NCI-H2196 (cell line): Measurements from ENCODE around the gene ICAM4.
"Not testable (repeated sequence)": the region's sequence is repeated elsewhere in the genome, so short reads cannot be mapped to it uniquely, and the experiment has no call there.

Source experiments
- DNase-seq: peaks from one replicate; lab custom pipeline; 2025; ENCODE audit not compliant: unreplicated experiment; lab: John Stamatoyannopoulos, UW

Gene ICAM4, protein sequence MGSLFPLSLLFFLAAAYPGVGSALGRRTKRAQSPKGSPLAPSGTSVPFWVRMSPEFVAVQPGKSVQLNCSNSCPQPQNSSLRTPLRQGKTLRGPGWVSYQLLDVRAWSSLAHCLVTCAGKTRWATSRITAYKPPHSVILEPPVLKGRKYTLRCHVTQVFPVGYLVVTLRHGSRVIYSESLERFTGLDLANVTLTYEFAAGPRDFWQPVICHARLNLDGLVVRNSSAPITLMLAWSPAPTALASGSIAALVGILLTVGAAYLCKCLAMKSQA

GRCh38 chr19:10286803-10287737 is at the start of gene ICAM4:
TSS of gene ICAM4 (plus strand) at chr19:10286955. CDS start at chr19:10287013, 58 bp downstream.
- no peak for DNase-seq

- DNase-seq = peak; percentile 43
Measured at GRCh38 chr19:10237702-10238101, 49.1 kb upstream of the ICAM4 start.

DNA sequence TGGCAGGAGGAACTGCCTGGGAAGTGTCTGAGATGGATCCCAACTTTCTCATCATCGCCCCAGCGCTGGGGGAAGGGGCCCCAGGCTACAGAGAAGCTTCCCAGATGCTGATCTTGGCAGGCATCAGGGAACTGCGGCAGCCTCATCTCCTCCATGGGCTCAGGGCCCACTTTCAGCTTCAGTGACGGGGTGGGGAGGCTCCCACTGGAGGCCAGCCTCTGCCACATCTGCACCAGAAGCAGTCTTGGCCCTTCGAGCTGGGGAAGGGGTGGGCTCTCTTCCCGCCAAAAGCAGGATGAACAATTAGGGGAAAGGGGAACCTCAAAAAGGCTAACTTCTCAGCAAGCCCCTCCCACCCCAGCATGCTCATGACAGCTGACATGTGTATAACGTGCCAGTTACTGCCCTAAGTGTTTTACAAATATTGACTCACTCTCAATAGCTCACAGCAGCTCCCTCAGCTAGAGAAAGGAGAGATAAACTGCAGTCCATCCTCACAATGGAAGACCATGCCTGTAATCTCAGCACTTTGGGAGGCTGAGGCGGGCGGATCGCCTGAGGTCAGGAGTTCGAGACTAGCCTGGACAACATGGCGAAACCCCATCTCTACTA is 48.5 kb upstream of the ICAM4 start:
- peak; percentile 90 for DNase-seq

DNA sequence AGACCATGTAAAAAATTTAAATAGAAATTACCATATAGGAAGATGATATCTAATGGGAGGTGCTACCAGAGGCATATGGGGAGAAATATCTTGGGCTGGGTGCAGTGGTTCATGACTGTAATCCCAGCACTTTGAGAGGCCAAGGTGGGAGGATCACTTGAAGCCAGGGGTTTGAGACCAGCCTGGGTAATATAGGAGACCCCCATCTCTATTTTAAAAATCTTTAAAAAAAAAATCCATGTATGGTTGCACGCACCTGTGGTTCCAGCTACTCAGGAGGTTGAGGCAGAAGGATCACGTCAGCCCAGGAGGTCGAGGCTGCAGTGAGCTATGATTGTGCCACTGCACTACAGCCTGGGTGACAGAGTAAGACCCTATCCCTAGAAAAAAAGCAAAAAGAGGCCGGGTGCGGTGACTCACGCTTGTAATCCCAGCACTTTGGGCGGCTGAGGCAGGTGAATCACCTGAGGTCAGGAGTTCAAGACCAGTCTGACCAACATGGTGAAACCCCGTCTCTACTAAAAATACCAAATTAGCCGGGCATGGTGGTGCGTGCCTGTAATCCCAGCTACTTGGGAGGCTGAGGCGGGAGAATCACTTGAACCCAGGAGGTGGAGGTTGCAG is 44.8 kb upstream of the ICAM4 start:
- not testable (repeated sequence) for DNase-seq

GRCh38 chr19:10243606-10244005 is 43.1 kb upstream of the ICAM4 start:
- DNase-seq = no peak

- no peak for DNase-seq
Measured at GRCh38 chr19:10245189-10245939, 41.4 kb upstream of the ICAM4 start.

GRCh38 chr19:10246511-10246910 is 40.2 kb upstream of the ICAM4 start:
- DNase-seq = no peak

DNA sequence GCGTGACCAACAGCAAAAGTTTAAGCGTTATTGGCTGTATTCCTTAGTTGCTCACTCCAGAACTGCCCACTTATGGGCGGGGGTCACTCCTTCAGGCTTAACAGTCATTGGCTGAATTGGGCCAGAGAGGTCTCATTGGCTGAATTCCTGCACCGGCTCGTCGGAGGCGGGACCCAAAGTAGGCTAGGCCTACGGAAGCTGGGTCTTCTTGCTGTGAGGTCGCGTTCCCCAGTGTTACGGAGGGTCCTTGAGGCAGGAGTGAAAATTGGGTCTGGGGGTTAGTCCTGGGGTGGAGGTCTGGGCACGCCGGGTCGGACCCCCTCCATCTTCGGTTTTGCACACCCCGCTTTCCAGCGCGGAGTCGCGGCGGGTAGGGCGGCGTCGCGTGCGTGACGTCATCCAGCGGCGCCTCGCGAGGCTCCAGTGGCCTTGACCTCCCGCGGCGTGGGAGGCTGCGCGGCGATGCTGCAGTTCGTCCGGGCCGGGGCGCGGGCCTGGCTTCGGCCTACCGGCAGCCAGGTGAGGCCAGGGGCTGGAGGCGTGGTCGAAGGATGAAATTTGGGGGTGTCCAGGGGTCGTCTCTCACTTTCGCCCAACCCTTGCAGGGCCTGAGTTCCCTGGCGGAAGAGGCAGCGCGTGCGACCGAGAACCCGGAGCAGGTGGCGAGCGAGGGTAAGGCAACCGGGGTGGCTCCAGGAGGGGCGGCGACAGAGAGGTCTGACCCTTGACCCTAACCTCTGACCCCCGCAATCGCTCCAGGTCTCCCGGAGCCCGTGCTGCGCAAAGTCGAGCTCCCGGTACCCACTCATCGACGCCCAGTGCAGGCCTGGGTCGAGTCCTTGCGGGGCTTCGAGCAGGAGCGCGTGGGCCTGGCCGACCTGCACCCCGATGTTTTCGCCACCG is 34.7 kb upstream of the ICAM4 start, which contains the start of gene MRPL4:
Gene MRPL4 (plus strand): TSS at position 423 of the 903 bp plus-strand sequence. CDS start 40 bp downstream, at position 463.
- peak; percentile 98 for DNase-seq

GRCh38 chr19:10252707-10253106 is 34.0 kb upstream of the ICAM4 start:
- no peak for DNase-seq

DNA sequence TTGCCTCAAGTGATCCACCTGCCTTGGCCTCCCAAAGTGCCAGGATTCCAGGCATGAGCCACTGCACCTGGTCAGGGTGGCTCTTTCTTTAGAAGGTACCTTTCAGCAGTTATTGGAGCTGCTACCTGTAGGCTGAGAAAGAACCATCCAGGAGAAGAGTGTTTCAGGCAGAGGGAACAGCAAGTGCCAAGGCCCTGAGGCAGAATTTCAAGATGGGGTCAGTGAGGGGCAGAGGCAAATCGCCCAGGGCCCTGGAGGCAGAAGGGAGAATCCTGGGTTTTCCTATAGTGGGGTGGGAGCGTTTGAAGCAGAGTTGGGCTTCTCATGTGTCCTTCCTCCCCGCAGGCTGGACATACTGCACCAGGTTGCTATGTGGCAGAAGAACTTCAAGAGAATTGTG is 32.5 kb upstream of the ICAM4 start:
- no peak for DNase-seq

DNA sequence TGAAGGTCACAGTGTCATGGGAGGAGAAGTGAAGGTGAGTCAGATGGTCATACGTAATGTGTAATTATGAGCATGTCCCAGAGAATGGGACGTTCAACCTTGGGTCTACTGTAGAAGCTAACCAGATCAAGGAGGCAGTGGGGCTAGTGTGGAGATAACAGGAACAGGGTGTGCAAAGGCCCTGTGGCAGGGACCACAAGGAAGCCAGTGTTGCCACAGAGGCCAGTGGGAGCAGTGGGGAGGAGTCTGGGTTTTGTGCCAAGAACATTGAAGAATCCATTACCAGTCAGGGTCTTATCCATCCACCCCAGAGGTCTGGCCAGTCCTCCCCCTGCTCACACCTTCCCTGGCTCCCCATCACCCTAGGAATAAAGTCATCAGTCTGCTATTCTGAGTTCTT is 31.4 kb upstream of the ICAM4 start:
- no peak for DNase-seq

DNA sequence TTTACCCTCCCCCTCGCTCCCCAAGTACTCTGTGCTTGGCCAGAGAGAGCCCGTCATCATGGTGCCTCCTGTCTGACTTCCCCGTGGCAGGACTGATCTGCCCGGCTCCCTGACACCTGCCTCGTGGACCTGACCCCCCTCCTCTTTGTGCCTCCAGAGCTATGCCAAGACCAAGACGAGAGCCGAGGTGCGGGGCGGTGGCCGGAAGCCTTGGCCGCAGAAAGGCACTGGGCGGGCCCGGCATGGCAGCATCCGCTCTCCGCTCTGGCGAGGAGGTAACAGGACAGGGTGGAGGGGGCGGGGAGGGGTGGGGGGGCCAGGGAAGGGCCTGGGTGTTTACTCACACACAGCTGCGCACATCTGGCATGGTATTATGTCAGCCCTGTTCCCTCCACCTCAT is 30.2 kb upstream of the ICAM4 start:
- no peak for DNase-seq

DNA sequence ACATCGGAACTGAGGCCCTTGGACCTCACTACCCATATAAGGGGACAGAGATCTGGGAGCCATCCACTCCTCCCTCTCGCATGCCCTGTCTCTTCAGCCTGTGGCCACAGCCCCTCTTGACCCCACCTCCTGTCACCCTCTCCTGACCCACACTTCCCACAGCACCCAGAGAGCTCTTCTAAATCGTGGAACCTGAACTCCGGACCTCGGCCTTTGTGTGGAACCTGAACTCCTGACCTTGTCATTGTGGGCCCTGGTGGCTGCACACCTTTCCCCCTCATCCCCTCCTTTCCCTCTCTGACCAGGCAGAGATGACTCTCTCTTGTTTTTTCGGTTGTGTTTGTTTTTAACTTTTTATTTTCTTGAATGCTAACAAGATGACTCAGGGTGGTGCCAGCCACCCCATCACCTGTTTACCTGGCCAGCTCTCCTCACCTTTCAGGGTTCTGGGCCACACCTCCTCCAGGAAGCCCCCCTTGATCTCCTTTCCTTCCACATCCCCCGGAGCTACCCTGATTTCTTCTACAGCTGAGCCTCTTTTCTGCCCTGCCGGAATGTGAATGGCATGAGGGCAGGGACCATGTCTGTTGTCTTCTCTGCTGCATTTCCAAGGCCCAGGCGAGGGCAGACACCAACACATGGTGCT is 29.7 kb upstream of the ICAM4 start:
- no peak for DNase-seq

- no peak for DNase-seq
Measured at GRCh38 chr19:10258080-10258710, 28.6 kb upstream of the ICAM4 start.

DNA sequence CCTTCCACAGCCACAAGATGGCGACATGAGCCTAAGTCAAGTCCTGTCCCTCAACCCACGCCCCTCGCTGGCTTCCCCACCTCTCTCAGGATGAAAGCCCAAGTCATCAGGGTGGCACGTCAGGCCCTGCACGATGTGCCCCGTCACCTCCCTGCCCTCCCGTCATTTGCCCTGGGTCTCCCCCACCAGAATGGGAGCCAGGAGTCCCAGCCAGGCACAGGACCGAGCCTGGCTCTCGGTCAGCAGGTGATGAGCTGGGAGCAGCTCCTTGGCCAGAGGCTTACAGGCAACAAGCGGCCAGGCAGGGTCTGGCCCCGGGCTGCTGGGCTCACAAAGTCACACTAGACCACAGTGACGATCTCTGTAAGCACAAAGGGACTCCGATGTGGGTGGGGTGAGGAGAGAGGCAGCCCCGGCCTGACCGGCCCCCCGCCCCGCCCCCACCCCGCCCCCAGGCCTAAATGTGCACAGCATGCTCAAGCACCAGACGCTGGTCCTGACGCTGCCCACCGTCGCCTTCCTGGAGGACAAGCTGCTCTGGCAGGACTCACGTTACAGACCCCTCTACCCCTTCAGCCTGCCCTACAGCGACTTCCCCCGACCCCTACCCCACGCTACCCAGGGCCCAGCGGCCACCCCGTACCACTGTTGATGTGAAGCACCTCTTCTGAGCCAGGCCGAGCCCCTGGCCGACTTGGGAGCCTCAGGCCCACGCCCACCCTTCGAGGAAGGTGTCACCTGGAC is 27.4 kb upstream of the ICAM4 start:
- DNase-seq = peak; percentile 89

DNA sequence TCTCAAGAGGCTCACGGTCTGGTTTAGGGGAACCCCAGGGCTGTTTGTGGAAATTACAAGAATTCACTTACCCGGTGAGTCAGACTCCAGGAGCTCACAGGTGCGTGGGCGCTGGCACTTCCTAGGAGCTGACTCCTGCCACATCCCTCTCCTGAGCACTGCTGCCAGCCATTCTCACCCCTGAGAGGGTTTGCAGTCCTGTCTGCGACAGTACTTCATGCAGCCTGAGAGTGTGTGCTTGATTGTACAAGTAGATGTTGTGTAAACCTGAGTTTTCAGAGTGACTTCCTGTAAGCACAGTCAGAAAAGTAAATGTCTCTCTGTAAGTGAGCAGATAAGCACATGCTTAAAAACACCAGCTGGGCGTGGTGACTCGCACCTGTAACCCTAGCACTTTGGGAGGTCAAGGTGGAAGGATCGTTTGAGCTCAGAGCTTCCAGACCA is 26.6 kb upstream of the ICAM4 start:
- DNase-seq = peak; percentile 26

GRCh38 chr19:10262771-10263170 is 24.0 kb upstream of the ICAM4 start:
- DNase-seq = no peak

GRCh38 chr19:10266706-10267105 is 20.0 kb upstream of the ICAM4 start:
- no peak for DNase-seq
